Measurements from ENCODE around the gene NPHS2.
"Not testable (repeated sequence)": the region's sequence is repeated elsewhere in the genome, so short reads cannot be mapped to it uniquely, and the experiment has no call there.

NPHS2 gene

GRCh38 chr1:179529482-179530195, 46.1 kb downstream of the NPHS2 start:
- ATAC-seq (ENCODE audit: low read depth) (no peak), DNase-seq (ENCODE audit: low spot score) (no peak)
- peaks cover 4% of the 10 kb centered on the region for H3K27me3 ChIP-seq (ENCODE audit: insufficient read depth, poor library complexity, severe bottlenecking)
- H3K9me3 ChIP-seq (ENCODE audit: severe bottlenecking), result no peaks in the 10 kb centered on the region
- no peaks in the 10 kb centered on the region for H3K36me3 ChIP-seq (ENCODE audit: low read depth)
- H3K4me1 ChIP-seq (ENCODE audit: insufficient read depth, poor library complexity, severe bottlenecking), result no peaks in the 10 kb centered on the region
- TF ChIP-seq CTCF (IDR thresholded peaks at IDR 0.05; ENCODE audit: poor library complexity, severe bottlenecking), result no peak
- no peak overlapping the region for H3K4me3 ChIP-seq (ENCODE audit: severe bottlenecking)
- H3K27ac ChIP-seq (ENCODE audit: poor library complexity, severe bottlenecking), result no peak overlapping the region

GRCh38 chr1:179518544-179518943, 57.2 kb downstream of the NPHS2 start:
- H3K36me3 ChIP-seq (ENCODE audit: low read depth); H3K9me3 ChIP-seq (ENCODE audit: severe bottlenecking); H3K27ac ChIP-seq (ENCODE audit: poor library complexity, severe bottlenecking); ATAC-seq (ENCODE audit: low read depth); H3K4me3 ChIP-seq (ENCODE audit: severe bottlenecking); DNase-seq (ENCODE audit: low spot score); H3K4me1 ChIP-seq (ENCODE audit: insufficient read depth, poor library complexity, severe bottlenecking): not testable (repeated sequence)
- peaks cover 19% of the 10 kb centered on the region for H3K27me3 ChIP-seq (ENCODE audit: insufficient read depth, poor library complexity, severe bottlenecking)

- no peak for DNase-seq (ENCODE audit: low spot score)
- no peak for ATAC-seq (ENCODE audit: low read depth)
- Histone ChIP-seq H3K27ac (ENCODE audit: poor library complexity, severe bottlenecking) (no peak overlapping the region), H3K4me3 (ENCODE audit: severe bottlenecking) (no peak overlapping the region), H3K9me3 (ENCODE audit: severe bottlenecking) (no peaks in the 10 kb centered on the region), H3K27me3 (ENCODE audit: insufficient read depth, poor library complexity, severe bottlenecking) (peaks cover 17% of the 10 kb centered on the region), H3K36me3 (ENCODE audit: low read depth) (no peaks in the 10 kb centered on the region), H3K4me1 (ENCODE audit: insufficient read depth, poor library complexity, severe bottlenecking) (no peaks in the 10 kb centered on the region)
- no peak for TF ChIP-seq CTCF (IDR thresholded peaks at IDR 0.05; ENCODE audit: poor library complexity, severe bottlenecking)
Measured at GRCh38 chr1:179516976-179517705, 58.6 kb downstream of the NPHS2 start.

- Histone ChIP-seq H3K27me3 (ENCODE audit: insufficient read depth, poor library complexity, severe bottlenecking) (peaks cover 15% of the 10 kb centered on the region), H3K4me1 (ENCODE audit: insufficient read depth, poor library complexity, severe bottlenecking) (no peaks in the 10 kb centered on the region), H3K4me3 (ENCODE audit: severe bottlenecking) (no peak overlapping the region), H3K27ac (ENCODE audit: poor library complexity, severe bottlenecking) (no peak overlapping the region), H3K9me3 (ENCODE audit: severe bottlenecking) (no peaks in the 10 kb centered on the region), H3K36me3 (ENCODE audit: low read depth) (no peaks in the 10 kb centered on the region)
- ATAC-seq (ENCODE audit: low read depth) (no peak), DNase-seq (ENCODE audit: low spot score) (no peak)
- no peak for TF ChIP-seq CTCF (IDR thresholded peaks at IDR 0.05; ENCODE audit: poor library complexity, severe bottlenecking)
Measured at GRCh38 chr1:179510038-179510437, 65.7 kb downstream of the NPHS2 start.

- Histone ChIP-seq H3K27me3 (ENCODE audit: insufficient read depth, poor library complexity, severe bottlenecking) (peaks cover 15% of the 10 kb centered on the region), H3K4me3 (ENCODE audit: severe bottlenecking) (no peak overlapping the region), H3K9me3 (ENCODE audit: severe bottlenecking) (no peaks in the 10 kb centered on the region), H3K27ac (ENCODE audit: poor library complexity, severe bottlenecking) (no peak overlapping the region), H3K4me1 (ENCODE audit: insufficient read depth, poor library complexity, severe bottlenecking) (no peaks in the 10 kb centered on the region), H3K36me3 (ENCODE audit: low read depth) (no peaks in the 10 kb centered on the region)
- ATAC-seq (ENCODE audit: low read depth) (no peak), DNase-seq (ENCODE audit: low spot score) (no peak)
- TF ChIP-seq CTCF (IDR thresholded peaks at IDR 0.05; ENCODE audit: poor library complexity, severe bottlenecking), result no peak
Measured at GRCh38 chr1:179509384-179509783, 66.4 kb downstream of the NPHS2 start.
